ENCODE measurements around the gene AKIP1.
A peak's percentile ranks its signal among the peaks of the same experiment; 100 is the strongest.
"Not testable (repeated sequence)": the region's sequence is repeated elsewhere in the genome, so short reads cannot be mapped to it uniquely, and the experiment has no call there.

AKIP1 gene

DNA sequence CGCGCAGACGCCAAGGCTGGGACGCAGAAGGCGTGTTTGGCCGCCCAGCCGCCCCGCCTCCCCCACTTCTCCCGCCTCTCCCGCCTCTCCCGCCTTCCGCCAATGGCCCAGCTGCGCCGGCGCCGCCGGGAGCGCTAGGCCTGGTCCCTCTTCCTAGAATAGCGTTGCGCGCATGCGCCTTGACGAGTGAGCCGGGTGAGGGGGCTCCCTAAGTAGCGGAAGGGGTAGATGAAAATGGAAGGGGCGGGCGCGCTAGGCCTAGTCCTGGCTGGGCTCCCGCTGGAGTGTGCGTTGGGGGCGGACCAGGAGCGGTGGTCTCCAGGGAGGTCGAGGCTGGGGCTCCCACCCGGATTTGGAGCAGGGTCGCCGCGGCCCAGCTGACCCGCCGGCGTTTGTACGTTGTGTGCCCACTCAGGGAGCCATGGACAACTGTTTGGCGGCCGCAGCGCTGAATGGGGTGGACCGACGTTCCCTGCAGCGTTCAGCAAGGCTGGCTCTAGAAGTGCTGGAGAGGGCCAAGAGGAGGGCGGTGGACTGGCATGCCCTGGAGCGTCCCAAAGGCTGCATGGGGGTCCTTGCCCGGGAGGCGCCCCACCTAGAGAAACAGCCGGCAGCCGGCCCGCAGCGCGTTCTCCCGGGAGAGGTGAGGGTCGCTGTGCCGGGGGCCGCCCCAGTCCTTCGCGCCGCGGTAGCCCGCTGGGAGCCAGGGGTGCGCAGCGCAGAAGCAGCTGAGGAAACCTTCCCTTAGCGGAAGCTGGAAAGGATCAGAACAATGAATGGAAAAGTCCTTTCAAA is at the start of gene AKIP1:
TSS of gene AKIP1 (plus strand) at position 161 of the 795 bp plus-strand sequence. CDS start at position 422, 261 bp downstream.
- DNase-seq (ENCODE audit: low read depth in 2 of 2) = peak; percentile 49 to 57

- DNase-seq (ENCODE audit: low read depth in 2 of 2) = no peak
These were observed 47.2 kb upstream of the AKIP1 start for GRCh38 chr11:8863838-8864237.

- no peak for DNase-seq (ENCODE audit: low read depth in 2 of 2)
These were observed 45.7 kb upstream of the AKIP1 start for GRCh38 chr11:8865304-8865703.

GRCh38 chr11:8867035-8867434 is 44.0 kb upstream of the AKIP1 start:
- no peak for DNase-seq (ENCODE audit: low read depth in 2 of 2)

GRCh38 chr11:8867931-8868631 is 42.9 kb upstream of the AKIP1 start:
- DNase-seq (ENCODE audit: low read depth in 2 of 2) = no peak

DNA sequence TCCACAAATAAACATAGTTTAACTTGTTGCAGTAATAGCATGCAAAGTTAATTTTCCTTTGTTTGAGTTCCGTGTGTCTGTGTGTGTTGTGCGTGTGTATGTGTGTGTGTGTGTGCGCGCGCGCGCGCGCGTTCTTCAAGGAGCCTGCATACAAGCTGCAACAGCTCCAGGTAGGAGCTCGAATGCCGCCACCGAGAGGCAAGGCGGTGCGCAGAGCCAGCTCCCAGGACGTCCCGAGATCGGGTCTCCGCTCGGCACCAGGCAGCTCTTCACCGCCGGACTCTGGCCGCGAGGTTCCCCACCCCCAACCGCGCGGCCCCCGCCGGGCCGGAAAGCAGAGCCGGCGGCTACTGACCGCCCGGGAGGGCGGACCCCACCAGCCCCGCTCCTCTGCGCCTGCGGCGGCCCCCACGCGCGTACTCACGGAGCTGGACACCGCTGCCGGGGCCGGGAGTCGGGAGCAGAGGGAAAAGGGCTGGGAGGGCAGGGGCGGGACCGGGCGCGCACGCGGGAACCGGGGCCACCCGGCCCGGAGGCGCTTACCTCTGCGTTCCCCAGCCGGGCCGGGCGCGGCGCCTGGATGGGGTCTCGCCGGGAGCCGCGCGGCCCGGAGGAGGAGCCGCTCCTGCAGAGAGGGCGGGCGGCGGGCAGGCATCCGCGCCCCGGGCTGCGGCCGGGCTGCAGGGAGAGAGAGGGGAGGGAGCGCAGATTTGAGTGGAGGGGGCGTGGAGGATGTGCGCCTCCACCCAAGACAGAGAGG is 40.4 kb upstream of the AKIP1 start:
- no peak for DNase-seq (ENCODE audit: low read depth in 2 of 2)

DNA sequence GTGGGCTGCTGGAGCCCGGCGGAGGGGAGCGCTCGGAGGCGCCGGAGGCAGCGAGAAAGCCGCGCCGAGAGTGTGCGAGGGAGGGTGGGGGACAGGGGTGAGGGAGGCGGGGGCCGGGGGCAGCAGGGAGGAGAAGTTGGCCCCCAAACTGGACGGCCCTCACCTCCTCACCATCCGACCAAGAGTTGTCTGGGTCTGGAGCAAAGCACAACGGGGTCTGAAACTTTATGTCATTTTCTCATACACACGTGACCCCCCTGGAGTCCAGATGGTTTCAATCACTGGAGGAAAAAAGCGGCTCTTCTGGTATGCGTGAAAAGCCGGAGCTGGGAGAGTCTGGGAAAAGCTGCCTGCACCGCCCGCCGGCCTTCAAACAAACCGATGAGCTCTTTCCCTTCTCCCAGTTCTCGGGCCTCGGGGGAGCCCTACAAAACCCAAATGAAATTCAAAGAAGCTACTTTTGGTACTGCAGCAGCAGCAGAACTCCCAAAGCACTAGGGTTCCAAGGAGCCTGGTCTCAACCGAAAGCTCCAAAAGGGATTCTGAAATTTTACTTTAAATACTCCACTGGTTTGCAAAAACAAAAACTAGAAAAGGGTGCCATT is 39.7 kb upstream of the AKIP1 start:
- no peak for DNase-seq (ENCODE audit: low read depth in 2 of 2)

DNA sequence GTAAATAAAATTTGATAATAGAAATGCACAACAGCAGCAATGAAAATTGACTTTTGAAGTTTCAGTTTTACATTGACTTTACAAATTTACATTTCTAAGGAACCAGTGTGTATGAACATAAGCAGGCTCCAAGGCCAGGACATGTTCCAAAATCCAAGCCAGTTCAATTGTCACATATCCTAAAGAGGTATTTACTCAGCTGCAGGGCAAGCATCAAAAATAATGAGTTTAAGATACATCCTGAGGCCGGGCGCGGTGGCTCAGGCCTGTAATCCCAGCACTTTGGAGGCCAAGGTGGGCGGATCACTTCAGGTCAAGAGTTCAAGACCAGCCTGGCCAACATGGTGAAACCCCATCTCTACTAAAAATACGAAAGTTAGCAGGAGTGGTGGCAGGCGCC is 39.0 kb upstream of the AKIP1 start:
- DNase-seq (ENCODE audit: low read depth in 2 of 2) = no peak

DNA sequence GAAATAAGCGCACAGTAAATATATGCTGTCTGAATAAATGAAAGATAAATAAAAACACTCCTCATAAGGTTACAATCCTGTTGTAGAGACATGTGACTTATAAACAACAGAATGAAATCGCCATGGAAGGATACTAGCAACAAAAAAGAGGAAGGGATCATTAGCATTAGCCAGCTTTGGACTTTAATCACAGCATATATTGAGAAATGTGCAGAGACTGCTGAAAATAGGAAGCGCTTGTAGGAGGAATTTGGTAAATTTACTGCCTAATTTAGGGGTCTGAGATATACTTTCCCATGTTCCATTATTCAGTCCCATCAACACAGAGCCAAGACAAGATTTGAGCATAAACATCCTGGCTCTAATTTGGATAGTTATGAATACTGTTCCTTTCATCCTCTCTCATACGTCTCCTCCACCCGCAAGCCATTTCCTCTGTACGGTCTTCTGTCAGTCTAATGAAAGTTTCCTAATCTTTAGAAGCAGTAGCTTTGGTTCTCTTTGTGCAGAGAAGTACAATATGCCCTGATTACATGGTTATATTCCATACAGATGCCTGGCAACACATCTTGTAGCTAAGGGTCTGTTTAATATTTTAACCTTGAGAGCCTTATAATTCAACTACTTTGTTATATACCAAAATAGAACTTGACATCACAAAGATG is 37.1 kb upstream of the AKIP1 start:
- no peak for DNase-seq (ENCODE audit: low read depth in 2 of 2)

- DNase-seq (ENCODE audit: low read depth in 2 of 2) = no peak
These were observed 32.2 kb upstream of the AKIP1 start for GRCh38 chr11:8878771-8879170.

- DNase-seq (ENCODE audit: low read depth in 2 of 2) = not testable (repeated sequence)
These were observed 29.4 kb upstream of the AKIP1 start for GRCh38 chr11:8881585-8881984.

- DNase-seq (ENCODE audit: low read depth in 2 of 2) = no peak
These were observed 24.7 kb upstream of the AKIP1 start for GRCh38 chr11:8886322-8886721.

DNA sequence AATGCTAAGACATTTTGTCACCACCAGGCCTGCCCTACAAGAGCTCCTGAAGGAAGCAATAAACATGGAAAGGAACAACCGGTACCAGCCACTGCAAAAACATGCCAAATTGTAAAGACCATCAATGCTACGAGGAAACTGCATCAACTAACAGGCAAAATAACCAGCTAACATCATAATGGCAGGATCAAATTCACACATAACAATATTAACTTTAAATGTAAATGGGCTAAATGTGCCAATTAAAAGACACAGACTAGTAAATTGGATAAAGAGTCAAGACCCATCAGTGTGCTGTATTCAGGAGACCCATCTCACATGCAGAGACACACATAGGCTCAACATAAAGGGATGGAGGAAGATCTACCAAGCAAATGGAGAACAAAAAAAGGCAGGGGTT is 19.8 kb upstream of the AKIP1 start:
- not testable (repeated sequence) for DNase-seq (ENCODE audit: low read depth in 2 of 2)

- DNase-seq (ENCODE audit: low read depth in 2 of 2) = no peak
These were observed 11.8 kb upstream of the AKIP1 start for GRCh38 chr11:8899119-8899753.

DNA sequence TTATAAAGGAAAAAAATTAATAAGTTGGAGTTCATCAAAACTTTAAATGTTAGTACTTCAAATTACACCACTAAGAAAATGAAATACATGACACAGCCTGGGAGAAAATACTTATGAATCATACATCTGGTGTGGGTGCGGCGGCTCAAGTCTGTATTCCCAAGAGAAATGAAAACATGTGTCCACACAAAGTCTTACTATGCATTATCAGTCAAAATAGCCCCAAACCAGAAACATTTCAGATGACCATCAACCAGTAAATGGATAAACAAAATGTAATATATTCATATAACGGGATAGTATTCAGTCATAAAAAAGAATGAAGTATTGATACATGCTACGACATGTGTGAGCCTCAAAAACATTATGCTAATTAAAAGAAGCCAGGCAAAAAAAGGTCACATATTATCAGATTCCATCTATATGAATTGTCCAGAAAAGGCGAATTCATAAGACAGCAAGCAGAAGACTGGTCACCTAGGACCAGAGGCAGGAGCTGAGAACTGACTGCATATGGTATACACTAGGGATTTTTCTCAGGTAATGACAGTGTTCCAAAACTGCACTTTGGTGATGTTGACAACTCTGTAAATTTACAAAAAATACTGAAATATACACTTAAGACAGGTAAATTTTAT is 5.3 kb upstream of the AKIP1 start:
- DNase-seq (ENCODE audit: low read depth in 2 of 2) = no peak

GRCh38 chr11:8907116-8907515 is 3.9 kb upstream of the AKIP1 start:
- DNase-seq (ENCODE audit: low read depth in 2 of 2) = no peak

- DNase-seq (ENCODE audit: low read depth in 2 of 2) = no peak
These were observed 2.9 kb upstream of the AKIP1 start for GRCh38 chr11:8908099-8908498.

DNA sequence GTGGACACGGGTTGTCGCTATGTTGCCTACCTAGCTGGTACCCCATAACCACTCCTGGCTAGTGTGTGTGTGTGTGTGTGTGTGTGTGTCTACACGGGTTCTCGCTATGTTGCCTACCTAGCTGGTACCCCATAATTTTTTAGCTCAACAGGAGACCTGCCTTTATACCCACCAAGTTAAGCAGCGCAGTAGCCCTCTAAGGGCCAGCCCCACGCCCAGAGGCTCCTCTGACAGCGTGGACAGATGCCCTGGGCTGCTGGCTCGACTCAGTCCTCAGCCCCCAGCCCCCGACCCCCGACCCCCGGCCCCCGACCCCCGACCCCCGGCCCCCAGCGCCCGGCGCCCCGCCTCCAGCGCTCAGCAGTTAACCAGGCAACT is 351 bp upstream of the AKIP1 start:
- DNase-seq (ENCODE audit: low read depth in 2 of 2) = no peak

- DNase-seq (ENCODE audit: low read depth in 2 of 2) = peak in 1 of 2 donors; percentile 22
These were observed 3.1 kb downstream of the AKIP1 start for GRCh38 chr11:8913961-8914660.

- no peak for DNase-seq (ENCODE audit: low read depth in 2 of 2)
These were observed 3.7 kb downstream of the AKIP1 start for GRCh38 chr11:8914661-8915018.

Data from stimulated activated CD8-positive, alpha-beta memory T cell treated with anti-CD3 and anti-CD28 coated beads, Interleukin-7, amount 100 ng/mL, for 1 hour (primary cell).